ENCODE data around the gene JADE2. TPM values are rescaled to one million over a fixed set of nuclear protein-coding genes. Genes with fewer than 3 reads are reported as not detected.

Gene JADE2
- polyA plus RNA-seq, 1 experiment = 15.5 TPM

DNA sequence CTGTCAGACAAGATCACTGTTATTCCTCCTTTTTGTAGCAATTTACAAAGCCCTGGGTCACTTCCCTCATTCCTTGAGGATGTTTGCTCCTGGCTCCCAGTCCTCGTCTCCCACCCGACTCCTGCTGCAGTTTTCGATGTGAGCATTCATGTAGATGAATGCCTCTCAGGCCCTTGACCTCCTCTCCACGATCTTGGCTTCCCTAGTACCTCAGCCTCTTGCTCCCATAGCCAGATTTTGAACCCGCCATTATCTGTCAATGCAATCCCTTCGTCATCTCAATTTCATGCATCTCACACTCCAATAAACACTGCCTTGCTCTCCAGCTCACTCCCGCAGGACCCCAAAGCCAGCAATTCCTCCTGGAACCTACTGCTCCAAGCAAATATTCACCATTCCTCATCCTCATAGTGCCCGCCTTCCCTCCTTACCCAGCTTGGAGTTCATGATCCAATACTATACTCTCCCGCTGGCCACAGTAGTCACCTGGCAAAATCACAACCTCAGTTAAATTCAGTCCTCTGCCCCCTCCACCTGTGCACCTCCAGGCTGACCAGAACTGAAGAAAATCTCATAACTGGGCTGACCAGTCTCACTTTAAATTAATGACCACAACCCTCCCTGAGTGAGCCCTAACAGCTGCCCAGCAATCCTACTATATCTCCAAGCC is 35.1 kb upstream of the JADE2 start:
- peaks cover 2% of the 10 kb centered on the region; the same call in 1 of the 2 replicates for H3K27me3 ChIP-seq (ENCODE audit: control insufficient read depth, insufficient read depth, low read length)
- ChIA-PET CTCF (interaction anchor here (0.6 to 1.1 kb wide), 3 partner anchors 23 to 260 kb away, joined by 3 read pairs; no protein-coding TSS in a partner anchor), POLR2A (no interaction called here)
- TF ChIP-seq, protein P1, sequence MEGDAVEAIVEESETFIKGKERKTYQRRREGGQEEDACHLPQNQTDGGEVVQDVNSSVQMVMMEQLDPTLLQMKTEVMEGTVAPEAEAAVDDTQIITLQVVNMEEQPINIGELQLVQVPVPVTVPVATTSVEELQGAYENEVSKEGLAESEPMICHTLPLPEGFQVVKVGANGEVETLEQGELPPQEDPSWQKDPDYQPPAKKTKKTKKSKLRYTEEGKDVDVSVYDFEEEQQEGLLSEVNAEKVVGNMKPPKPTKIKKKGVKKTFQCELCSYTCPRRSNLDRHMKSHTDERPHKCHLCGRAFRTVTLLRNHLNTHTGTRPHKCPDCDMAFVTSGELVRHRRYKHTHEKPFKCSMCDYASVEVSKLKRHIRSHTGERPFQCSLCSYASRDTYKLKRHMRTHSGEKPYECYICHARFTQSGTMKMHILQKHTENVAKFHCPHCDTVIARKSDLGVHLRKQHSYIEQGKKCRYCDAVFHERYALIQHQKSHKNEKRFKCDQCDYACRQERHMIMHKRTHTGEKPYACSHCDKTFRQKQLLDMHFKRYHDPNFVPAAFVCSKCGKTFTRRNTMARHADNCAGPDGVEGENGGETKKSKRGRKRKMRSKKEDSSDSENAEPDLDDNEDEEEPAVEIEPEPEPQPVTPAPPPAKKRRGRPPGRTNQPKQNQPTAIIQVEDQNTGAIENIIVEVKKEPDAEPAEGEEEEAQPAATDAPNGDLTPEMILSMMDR (IDR thresholded peaks at IDR 0.05; ENCODE audit: insufficient read depth, low read depth, low read length) = no peak
- H3K4me3 ChIP-seq (ENCODE audit: low read depth, low read length) = no peak overlapping the region
- H3K36me3 ChIP-seq (ENCODE audit: control insufficient read depth, insufficient read depth, low read length) = no peaks in the 10 kb centered on the region
- no peak for DNase-seq (ENCODE audit: low read depth)

DNA sequence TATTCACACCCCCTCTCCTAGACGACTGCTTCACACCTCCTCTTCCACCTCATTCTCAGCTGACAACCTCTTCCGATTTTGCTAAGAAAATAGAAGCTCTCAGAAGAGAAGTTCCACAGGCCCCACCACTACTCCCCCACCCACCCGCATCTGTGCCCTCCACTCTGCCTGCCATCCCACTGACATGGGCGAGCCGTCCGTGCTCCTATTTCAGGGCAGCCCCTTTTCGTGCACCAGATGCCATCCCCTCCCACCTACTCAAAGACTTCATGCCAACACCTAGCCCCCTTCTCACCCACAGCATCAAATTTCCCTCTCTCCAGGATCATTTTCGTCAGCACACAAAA is 34.6 kb upstream of the JADE2 start:
- Histone ChIP-seq H3K4me3 (ENCODE audit: low read depth, low read length) (no peak overlapping the region), H3K36me3 (ENCODE audit: control insufficient read depth, insufficient read depth, low read length) (no peaks in the 10 kb centered on the region), H3K27me3 (ENCODE audit: control insufficient read depth, insufficient read depth, low read length) (peaks cover 2% of the 10 kb centered on the region; the same call in 1 of the 2 replicates)
- CTCF ChIA-PET = interaction anchor here (0.6 to 1.1 kb wide), 2 partner anchors 23 to 34 kb away, joined by 3 read pairs; no protein-coding TSS in a partner anchor
- TF ChIP-seq, protein P1 (IDR thresholded peaks at IDR 0.05; ENCODE audit: insufficient read depth, low read depth, low read length) = no peak
- no peak for DNase-seq (ENCODE audit: low read depth)
- POLR2A ChIA-PET = no interaction called here

DNA sequence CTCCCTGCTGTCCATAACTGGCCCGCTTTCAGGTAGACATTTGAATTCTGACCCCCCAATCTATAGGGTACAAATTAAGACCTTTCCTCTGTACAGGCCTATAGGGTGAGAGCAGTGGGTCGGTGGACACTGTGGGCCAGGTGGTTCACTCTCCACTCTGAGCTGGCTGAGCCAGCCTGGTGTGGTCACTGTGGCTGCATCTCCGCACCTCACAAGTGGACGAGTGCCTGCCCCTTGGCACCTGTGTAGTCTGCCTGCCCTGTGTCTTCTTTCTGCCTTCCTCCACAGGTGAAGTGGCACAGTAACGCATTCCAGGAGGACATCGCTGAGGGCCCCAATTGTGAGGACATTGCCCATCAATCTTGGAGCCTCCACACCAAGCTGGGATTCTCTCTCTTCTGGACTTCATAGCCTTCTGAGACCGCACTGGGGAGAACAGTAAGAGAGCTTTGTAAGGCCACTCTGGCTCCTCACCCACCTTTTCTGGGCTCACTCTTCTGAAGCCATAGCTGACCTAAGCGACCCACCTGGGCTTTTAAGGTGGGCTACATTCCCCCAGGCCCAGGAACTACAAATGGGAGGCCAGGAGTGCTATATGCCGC is 33.5 kb upstream of the JADE2 start:
- Histone ChIP-seq H3K27me3 (ENCODE audit: control insufficient read depth, insufficient read depth, low read length) (peaks cover 2% of the 10 kb centered on the region; the same call in 1 of the 2 replicates), H3K36me3 (ENCODE audit: control insufficient read depth, insufficient read depth, low read length) (no peaks in the 10 kb centered on the region), H3K4me3 (ENCODE audit: low read depth, low read length) (no peak overlapping the region)
- DNase-seq (ENCODE audit: low read depth) = no peak
- TF ChIP-seq, protein P1 (IDR thresholded peaks at IDR 0.05; ENCODE audit: insufficient read depth, low read depth, low read length) = no peak
- CTCF ChIA-PET = no interaction called here
- POLR2A ChIA-PET = no interaction called here

DNA sequence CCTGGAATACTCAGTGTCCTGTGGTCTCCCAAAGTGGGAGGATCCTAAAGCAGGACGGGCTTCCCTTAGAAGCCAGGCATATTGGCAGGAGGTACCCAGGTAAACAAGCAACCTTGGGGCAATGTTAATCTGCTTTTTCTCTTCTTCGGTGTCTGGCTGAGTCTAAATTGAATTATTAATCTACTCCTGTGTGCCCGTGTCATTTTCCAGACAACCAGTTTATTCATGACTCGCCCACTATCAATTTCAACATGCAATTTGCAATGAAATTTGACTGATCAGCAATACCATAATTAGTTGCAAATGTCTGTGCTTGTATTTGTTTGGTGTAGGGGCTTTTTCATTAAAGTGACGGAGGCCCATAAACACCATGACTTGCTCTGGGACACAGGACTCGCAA is 32.9 kb upstream of the JADE2 start:
- Histone ChIP-seq H3K4me3 (ENCODE audit: low read depth, low read length) (no peak overlapping the region), H3K36me3 (ENCODE audit: control insufficient read depth, insufficient read depth, low read length) (no peaks in the 10 kb centered on the region), H3K27me3 (ENCODE audit: control insufficient read depth, insufficient read depth, low read length) (peaks cover 2% of the 10 kb centered on the region; the same call in 1 of the 2 replicates)
- CTCF ChIA-PET = interaction anchor here (1.6 kb wide), 1 partner anchor 18 kb away, joined by 3 read pairs; no protein-coding TSS in a partner anchor
- POLR2A ChIA-PET = no interaction called here
- no peak for DNase-seq (ENCODE audit: low read depth)
- TF ChIP-seq, protein P1 (IDR thresholded peaks at IDR 0.05; ENCODE audit: insufficient read depth, low read depth, low read length) = no peak

DNA sequence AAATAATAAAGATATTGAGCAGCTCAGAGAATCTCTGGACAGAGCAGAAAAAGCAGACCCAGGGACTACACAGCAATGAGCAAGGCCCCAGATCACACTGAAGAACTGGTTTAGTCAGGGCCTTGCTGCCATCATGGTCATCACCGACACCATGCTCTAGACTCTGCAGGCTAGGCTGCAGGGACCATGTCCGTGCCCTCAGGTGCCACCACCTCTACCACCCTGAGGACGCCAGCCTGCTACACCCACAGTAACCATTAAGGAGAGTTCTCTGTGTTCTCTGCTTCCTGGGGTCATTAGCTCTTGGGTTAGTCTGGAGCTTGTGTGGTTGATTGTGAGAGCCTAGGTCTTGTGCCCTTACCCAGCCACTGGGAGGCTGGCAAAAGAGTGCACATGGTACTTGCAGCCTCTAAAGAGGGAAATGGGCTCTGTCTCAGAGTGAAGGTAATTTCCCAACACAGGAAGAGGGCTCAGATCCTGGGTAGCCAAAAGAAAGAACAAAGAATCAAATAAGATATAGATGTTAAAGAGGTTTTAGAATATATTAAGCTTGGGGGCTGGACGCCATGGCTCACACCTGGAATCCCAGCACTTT is 31.9 kb upstream of the JADE2 start:
- ChIA-PET POLR2A (no interaction called here), CTCF (interaction anchor here (0.7 to 1.6 kb wide), 2 partner anchors 19 to 34 kb away, joined by 3 read pairs; no protein-coding TSS in a partner anchor)
- no peak overlapping the region for H3K4me3 ChIP-seq (ENCODE audit: low read depth, low read length)
- TF ChIP-seq, protein P1 (IDR thresholded peaks at IDR 0.05; ENCODE audit: insufficient read depth, low read depth, low read length) = no peak
- H3K27me3 ChIP-seq (ENCODE audit: control insufficient read depth, insufficient read depth, low read length) = peaks cover 2% of the 10 kb centered on the region; the same call in 1 of the 2 replicates
- no peak for DNase-seq (ENCODE audit: low read depth)
- H3K36me3 ChIP-seq (ENCODE audit: control insufficient read depth, insufficient read depth, low read length) = no peaks in the 10 kb centered on the region

Measured in BJ (cell line).